Uterus (tissue), 2 donors: ENCODE results near the gene MMUT.

Experiments
- CTCF ChIP-seq, 4 experiments: fragments of 200-600 bp in 2 of 4; fragments of 450-650 bp in 2 of 4; sonication (generic) in 2 of 4; IDR thresholded peaks; one replicate each; pipeline ENCODE4 v1.5.1; 2016 to 2019; ENCODE audit warnings: antibody characterized with exemption in 4 of 4, mild to moderate bottlenecking in 2 of 4, moderate library complexity in 1 of 4
- POLR2A ChIP-seq, 2 donors: fragments of 450-650 bp; IDR thresholded peaks; one replicate each; pipeline ENCODE4 v1.6.1; 2016; ENCODE audit warnings: antibody characterized with exemption in 2 of 2, mild to moderate bottlenecking in 1 of 2, moderate library complexity in 1 of 2

- TF ChIP-seq CTCF (IDR thresholded peaks at IDR 0.05) (no peak), POLR2A (IDR thresholded peaks at IDR 0.05) (no peak)
Measured at GRCh38 chr6:49504666-49505065, 41.6 kb upstream of the MMUT start.
